ENCODE data around the gene MXD3.

The MXD3 gene

DNA sequence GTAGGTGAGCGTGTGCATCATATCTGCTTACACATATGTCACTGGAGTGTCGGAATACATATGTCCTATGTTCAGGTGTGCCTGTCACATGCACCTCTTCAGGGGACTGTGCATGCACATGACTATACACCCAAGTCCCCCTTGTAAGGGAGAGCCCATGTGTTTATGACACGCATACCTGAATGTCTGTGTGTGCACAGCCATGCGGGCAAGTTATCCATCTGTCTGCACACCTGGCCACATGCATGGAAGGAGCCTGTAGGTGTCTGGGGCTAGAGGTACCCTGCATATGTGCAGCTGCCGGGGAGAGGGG lies 45.4 kb upstream of the MXD3 start:
- in situ Hi-C loops (cut with MboI; ENCODE audit: low sequenced_read_pairs, unreplicated experiment) = no loop called here

DNA sequence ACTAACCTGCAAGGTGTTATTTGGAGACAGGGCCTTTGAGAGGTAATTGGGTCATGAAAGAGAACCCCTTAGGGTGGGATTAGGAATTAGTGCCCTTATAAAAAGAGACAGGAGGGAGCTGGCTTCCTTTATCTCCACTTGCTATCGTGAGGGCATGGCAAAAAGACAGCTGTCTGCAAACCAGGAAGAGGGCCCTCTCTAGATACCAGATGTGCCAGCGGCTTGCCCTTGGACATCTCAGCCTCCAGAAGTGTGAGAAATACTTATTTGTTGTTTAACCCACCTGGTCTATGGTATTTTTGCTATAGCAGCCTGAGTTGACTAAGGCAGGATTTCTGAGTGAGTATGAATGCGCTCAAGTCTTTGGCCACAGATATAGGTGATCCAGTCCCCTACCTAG lies 45.0 kb upstream of the MXD3 start:
- DNase-seq (ENCODE audit: low spot score) = no peak
- in situ Hi-C loops (cut with MboI; ENCODE audit: low sequenced_read_pairs, unreplicated experiment) = no loop called here
- TF ChIP-seq, protein P1, sequence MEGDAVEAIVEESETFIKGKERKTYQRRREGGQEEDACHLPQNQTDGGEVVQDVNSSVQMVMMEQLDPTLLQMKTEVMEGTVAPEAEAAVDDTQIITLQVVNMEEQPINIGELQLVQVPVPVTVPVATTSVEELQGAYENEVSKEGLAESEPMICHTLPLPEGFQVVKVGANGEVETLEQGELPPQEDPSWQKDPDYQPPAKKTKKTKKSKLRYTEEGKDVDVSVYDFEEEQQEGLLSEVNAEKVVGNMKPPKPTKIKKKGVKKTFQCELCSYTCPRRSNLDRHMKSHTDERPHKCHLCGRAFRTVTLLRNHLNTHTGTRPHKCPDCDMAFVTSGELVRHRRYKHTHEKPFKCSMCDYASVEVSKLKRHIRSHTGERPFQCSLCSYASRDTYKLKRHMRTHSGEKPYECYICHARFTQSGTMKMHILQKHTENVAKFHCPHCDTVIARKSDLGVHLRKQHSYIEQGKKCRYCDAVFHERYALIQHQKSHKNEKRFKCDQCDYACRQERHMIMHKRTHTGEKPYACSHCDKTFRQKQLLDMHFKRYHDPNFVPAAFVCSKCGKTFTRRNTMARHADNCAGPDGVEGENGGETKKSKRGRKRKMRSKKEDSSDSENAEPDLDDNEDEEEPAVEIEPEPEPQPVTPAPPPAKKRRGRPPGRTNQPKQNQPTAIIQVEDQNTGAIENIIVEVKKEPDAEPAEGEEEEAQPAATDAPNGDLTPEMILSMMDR (IDR thresholded peaks at IDR 0.05; ENCODE audit: borderline replicate concordance, control extremely low read depth, extremely low read depth, insufficient read depth, missing control alignments) = no peak

More for the DNA sequence above, 45.4 kb upstream of the MXD3 start:
- no peak for DNase-seq (ENCODE audit: low spot score)
- TF ChIP-seq, protein P1 (IDR thresholded peaks at IDR 0.05; ENCODE audit: borderline replicate concordance, control extremely low read depth, extremely low read depth, insufficient read depth, missing control alignments) = no peak

GRCh38 chr5:177355868-177356168 lies 44.1 kb upstream of the MXD3 start:
- TF ChIP-seq, protein P1 (IDR thresholded peaks at IDR 0.05; ENCODE audit: borderline replicate concordance, control extremely low read depth, extremely low read depth, insufficient read depth, missing control alignments) = no peak

GRCh38 chr5:177355162-177355867 lies 43.6 kb upstream of the MXD3 start:
- TF ChIP-seq, protein P1 (IDR thresholded peaks at IDR 0.05; ENCODE audit: borderline replicate concordance, control extremely low read depth, extremely low read depth, insufficient read depth, missing control alignments) = no peak
- no peak for DNase-seq (ENCODE audit: low spot score)
- in situ Hi-C loops (cut with MboI; ENCODE audit: low sequenced_read_pairs, unreplicated experiment) = no loop called here

More at GRCh38 chr5:177355868-177356168, 44.1 kb upstream of the MXD3 start:
- DNase-seq (ENCODE audit: low spot score) = no peak
- in situ Hi-C loops (cut with MboI; ENCODE audit: low sequenced_read_pairs, unreplicated experiment) = no loop called here

- in situ Hi-C loops (cut with MboI; ENCODE audit: low sequenced_read_pairs, unreplicated experiment) = no loop called here
- DNase-seq (ENCODE audit: low spot score) = no peak
These were observed 43.0 kb upstream of the MXD3 start for GRCh38 chr5:177354711-177355110.

DNA sequence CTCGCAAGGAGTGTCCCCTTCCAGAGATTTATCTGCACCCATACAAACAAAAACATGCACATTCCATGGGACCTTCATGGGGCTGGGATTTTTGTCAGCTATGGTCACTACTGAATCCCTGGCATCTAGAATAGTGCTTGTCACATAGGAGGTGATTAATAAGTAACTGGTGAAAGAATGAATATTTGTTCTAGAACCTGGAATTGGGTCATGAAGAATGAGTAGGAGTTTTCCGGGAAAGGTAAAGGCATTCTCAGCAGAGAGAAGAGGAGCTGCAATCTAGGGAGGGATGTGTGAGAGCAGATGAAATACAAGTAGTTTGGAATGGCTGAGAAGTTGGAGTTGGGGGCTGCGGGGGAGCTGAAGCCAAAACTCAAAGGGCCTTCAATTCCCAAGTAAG lies 42.6 kb upstream of the MXD3 start:
- in situ Hi-C loops (cut with MboI; ENCODE audit: low sequenced_read_pairs, unreplicated experiment) = no loop called here
- TF ChIP-seq, protein P1 (IDR thresholded peaks at IDR 0.05; ENCODE audit: borderline replicate concordance, control extremely low read depth, extremely low read depth, insufficient read depth, missing control alignments) = no peak
- no peak for DNase-seq (ENCODE audit: low spot score)

More at GRCh38 chr5:177354711-177355110, 43.0 kb upstream of the MXD3 start:
- TF ChIP-seq, protein P1 (IDR thresholded peaks at IDR 0.05; ENCODE audit: borderline replicate concordance, control extremely low read depth, extremely low read depth, insufficient read depth, missing control alignments) = no peak

All from GM13976 (cell line).